ENCODE measurements around the gene FBXO2.

FBXO2 gene

GRCh38 chr1:11654137-11654938 lies at the start of gene FBXO2, which contains the start of gene FBXO44:
Gene FBXO2 (minus strand): TSS chr1:11654429. CDS start chr1:11654340, 89 bp downstream.
Gene FBXO44 (plus strand): TSS chr1:11654877. CDS start chr1:11655836, 959 bp downstream.
- no peak for DNase-seq

GRCh38 chr1:11703357-11704193 lies 49.3 kb upstream of the FBXO2 start:
- no peak for DNase-seq

GRCh38 chr1:11701981-11702803 lies 48.0 kb upstream of the FBXO2 start:
- DNase-seq, result no peak

- no peak for DNase-seq
Observed at GRCh38 chr1:11701551-11701961, 47.3 kb upstream of the FBXO2 start.

GRCh38 chr1:11700601-11701467 lies 46.6 kb upstream of the FBXO2 start:
- no peak for DNase-seq

GRCh38 chr1:11697893-11698210 lies 43.6 kb upstream of the FBXO2 start:
- no peak for DNase-seq

- no peak for DNase-seq
Observed at GRCh38 chr1:11697188-11697892, 43.1 kb upstream of the FBXO2 start.

GRCh38 chr1:11695861-11696260 lies 41.6 kb upstream of the FBXO2 start:
- DNase-seq, result no peak

- DNase-seq, result no peak
Observed at GRCh38 chr1:11693917-11694316, 39.7 kb upstream of the FBXO2 start.

- no peak for DNase-seq
Observed at GRCh38 chr1:11693024-11693590, 38.9 kb upstream of the FBXO2 start.

GRCh38 chr1:11691928-11692711 lies 37.9 kb upstream of the FBXO2 start:
- DNase-seq, result no peak

- no peak for DNase-seq
Observed at GRCh38 chr1:11691302-11691914, 37.2 kb upstream of the FBXO2 start, which contains the start of gene DRAXIN. Gene DRAXIN (plus strand): TSS chr1:11691710. CDS start chr1:11706259, 14,549 bp downstream.

- no peak for DNase-seq
Observed at GRCh38 chr1:11690397-11691301, 36.4 kb upstream of the FBXO2 start.

GRCh38 chr1:11688506-11688905 lies 34.3 kb upstream of the FBXO2 start:
- no peak for DNase-seq

GRCh38 chr1:11685210-11685752 lies 31.1 kb upstream of the FBXO2 start:
- no peak for DNase-seq

GRCh38 chr1:11684070-11684469 lies 29.8 kb upstream of the FBXO2 start:
- DNase-seq, result no peak

- DNase-seq, result no peak
Observed at GRCh38 chr1:11682799-11683198, 28.6 kb upstream of the FBXO2 start.

- no peak for DNase-seq
Observed at GRCh38 chr1:11682287-11682771, 28.1 kb upstream of the FBXO2 start.

Data from NCI-H1436 treated with DMSO at 0.1 percent for 48 hours (cell line).